GM18868 (cell line): ENCODE results near the gene TMEM19.
A peak's percentile ranks its signal among the peaks of the same experiment; 100 is the strongest.
"Not testable (repeated sequence)": the region's sequence is repeated elsewhere in the genome, so short reads cannot be mapped to it uniquely, and the experiment has no call there.

Experiments used
- ATAC-seq: cut with Tn5 transposase; IDR thresholded peaks from one replicate; pipeline ENCODE4 v1.9.1; 2021; ENCODE audit warnings: mild to moderate bottlenecking, moderate library complexity; ENCODE audit not compliant: unreplicated experiment

Gene TMEM19

GRCh38 chr12:71664411-71665089 is 21.3 kb upstream of the TMEM19 start:
- ATAC-seq = peak; percentile 17

- no peak for ATAC-seq
These were observed 20.8 kb upstream of the TMEM19 start for GRCh38 chr12:71665090-71665463.

GRCh38 chr12:71666259-71666658 is 19.6 kb upstream of the TMEM19 start:
- no peak for ATAC-seq

GRCh38 chr12:71671311-71671710 is 14.6 kb upstream of the TMEM19 start:
- no peak for ATAC-seq

GRCh38 chr12:71671816-71672215 is 14.1 kb upstream of the TMEM19 start:
- no peak for ATAC-seq

GRCh38 chr12:71682466-71682865 is 3.4 kb upstream of the TMEM19 start:
- no peak for ATAC-seq

GRCh38 chr12:71683633-71684032 is 2.2 kb upstream of the TMEM19 start:
- no peak for ATAC-seq

- no peak for ATAC-seq
These were observed 1.8 kb upstream of the TMEM19 start for GRCh38 chr12:71684081-71684480.

- ATAC-seq = no peak
These were observed 473 bp upstream of the TMEM19 start for GRCh38 chr12:71685312-71685906.

- ATAC-seq = no peak
These were observed 760 bp downstream of the TMEM19 start for GRCh38 chr12:71686658-71687025.

GRCh38 chr12:71687172-71687571 is 1.3 kb downstream of the TMEM19 start:
- ATAC-seq = not testable (repeated sequence)

- no peak for ATAC-seq
These were observed 3.2 kb downstream of the TMEM19 start for GRCh38 chr12:71688961-71689570.

- ATAC-seq = no peak
These were observed 5.7 kb downstream of the TMEM19 start for GRCh38 chr12:71691504-71692129.

- no peak for ATAC-seq
These were observed 7.2 kb downstream of the TMEM19 start for GRCh38 chr12:71693126-71693525.

- peak; percentile 20 for ATAC-seq
These were observed 7.8 kb downstream of the TMEM19 start for GRCh38 chr12:71693651-71694050.

- peak; percentile 81 for ATAC-seq
These were observed 8.4 kb downstream of the TMEM19 start for GRCh38 chr12:71694099-71694820.

- ATAC-seq = no peak
These were observed 9.9 kb downstream of the TMEM19 start for GRCh38 chr12:71695782-71696181.

GRCh38 chr12:71702181-71702580 is 16.3 kb downstream of the TMEM19 start:
- ATAC-seq = not testable (repeated sequence)

- no peak for ATAC-seq
These were observed 16.7 kb downstream of the TMEM19 start for GRCh38 chr12:71702590-71702989.

- ATAC-seq = no peak
These were observed 17.3 kb downstream of the TMEM19 start for GRCh38 chr12:71703206-71703605.

- ATAC-seq = no peak
These were observed 19.0 kb downstream of the TMEM19 start for GRCh38 chr12:71704920-71705319.
